ENCODE results near the gene DNAJC30. TPM values are rescaled to one million over a fixed set of nuclear protein-coding genes. Genes with fewer than 3 reads are reported as not detected.

Gene DNAJC30
- total and polyA plus RNA-seq, 4 donors: 2.1 to 8.7 (median 4.8) TPM

DNA sequence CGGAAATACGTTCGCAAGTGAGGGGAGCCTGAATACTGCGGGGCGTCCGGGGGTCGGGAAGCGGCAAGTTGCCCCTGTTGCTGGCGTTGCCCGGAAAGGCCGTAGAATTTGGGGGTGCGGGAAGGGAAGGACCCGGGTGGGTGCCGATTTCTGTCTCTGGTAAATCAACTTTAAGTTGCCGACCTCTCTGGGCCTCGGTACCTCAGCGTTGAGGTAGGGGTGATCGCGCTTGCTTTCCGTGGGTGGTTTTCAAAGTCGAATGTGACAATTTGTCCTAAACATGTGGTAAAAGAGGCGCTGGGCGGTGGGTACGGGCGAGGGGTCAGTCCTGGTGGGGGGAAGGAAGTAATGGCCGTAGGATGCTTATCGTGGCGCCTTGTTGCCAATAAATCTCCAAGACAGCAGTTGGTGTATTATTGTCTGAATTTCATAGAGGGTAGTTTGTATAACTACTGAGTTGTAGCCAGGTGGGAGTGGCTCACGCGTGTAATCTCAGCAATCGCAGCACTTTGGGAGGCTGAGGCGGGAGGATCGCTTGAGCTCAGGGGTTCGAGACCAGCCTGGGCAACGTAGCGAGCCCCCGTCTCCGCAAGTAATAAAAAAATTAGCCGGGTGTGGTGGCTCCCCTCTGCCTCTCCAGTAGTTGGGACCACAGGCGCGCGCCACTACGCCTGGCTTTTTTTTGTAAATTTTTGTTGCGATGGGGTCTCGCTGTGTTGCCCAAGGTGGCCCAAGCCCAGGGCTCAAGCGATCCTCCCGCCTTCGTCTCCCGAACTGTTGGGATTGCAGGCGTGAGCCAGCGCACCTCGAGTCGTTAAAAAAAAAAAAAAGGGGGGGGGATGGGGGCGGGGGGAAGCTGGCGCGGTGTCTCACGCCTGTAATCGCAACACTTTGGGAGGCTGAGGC is 788 bp upstream of the DNAJC30 start:
- H3K27me3 ChIP-seq (ENCODE audit: control insufficient read depth in 4 of 4, insufficient read depth in 4 of 4, low read length in 3 of 4): no peaks in the 10 kb centered on the region
- peak overlapping the region; percentile 88 to 98 (median 90) for H3K4me3 ChIP-seq (ENCODE audit: low read depth in 1 of 3, low read length in 3 of 3)
- H3K27ac ChIP-seq (ENCODE audit: low read depth in 1 of 2, low read length in 2 of 2): peak overlapping the region; percentile 40 to 67
- TF ChIP-seq RAD21 (IDR thresholded peaks at IDR 0.05) (no peak), HNF4G (IDR thresholded peaks at IDR 0.05) (no peak), FOXA2 (IDR thresholded peaks at IDR 0.05) (no peak), NR2F2 (IDR thresholded peaks at IDR 0.05) (no peak), YY1 (IDR thresholded peaks at IDR 0.05) (no peak), HNF4A (conservative IDR thresholded peaks at IDR 0.05) (no peak), JUND (IDR thresholded peaks at IDR 0.05) (no peak), SP1 (IDR thresholded peaks at IDR 0.05) (no peak), FOXA1 (IDR thresholded peaks at IDR 0.05) (no peak), MAX (IDR thresholded peaks at IDR 0.05) (no peak), TAF1 (conservative IDR thresholded peaks at IDR 0.05) (no peak), EGR1 (IDR thresholded peaks at IDR 0.05; ENCODE audit: low read depth in 2 of 2) (no peak), RXRA (IDR thresholded peaks at IDR 0.05) (no peak), GABPA (IDR thresholded peaks at IDR 0.05 in 1 of 2, conservative IDR thresholded peaks at IDR 0.05 in 1 of 2) (no peak), CTCF (IDR thresholded peaks at IDR 0.05; ENCODE audit: low read depth, low read length, missing input control) (no peak)
- TF ChIP-seq, protein P1, sequence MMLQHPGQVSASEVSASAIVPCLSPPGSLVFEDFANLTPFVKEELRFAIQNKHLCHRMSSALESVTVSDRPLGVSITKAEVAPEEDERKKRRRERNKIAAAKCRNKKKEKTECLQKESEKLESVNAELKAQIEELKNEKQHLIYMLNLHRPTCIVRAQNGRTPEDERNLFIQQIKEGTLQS (IDR thresholded peaks at IDR 0.05): no peak
- TF ChIP-seq, protein P2, sequence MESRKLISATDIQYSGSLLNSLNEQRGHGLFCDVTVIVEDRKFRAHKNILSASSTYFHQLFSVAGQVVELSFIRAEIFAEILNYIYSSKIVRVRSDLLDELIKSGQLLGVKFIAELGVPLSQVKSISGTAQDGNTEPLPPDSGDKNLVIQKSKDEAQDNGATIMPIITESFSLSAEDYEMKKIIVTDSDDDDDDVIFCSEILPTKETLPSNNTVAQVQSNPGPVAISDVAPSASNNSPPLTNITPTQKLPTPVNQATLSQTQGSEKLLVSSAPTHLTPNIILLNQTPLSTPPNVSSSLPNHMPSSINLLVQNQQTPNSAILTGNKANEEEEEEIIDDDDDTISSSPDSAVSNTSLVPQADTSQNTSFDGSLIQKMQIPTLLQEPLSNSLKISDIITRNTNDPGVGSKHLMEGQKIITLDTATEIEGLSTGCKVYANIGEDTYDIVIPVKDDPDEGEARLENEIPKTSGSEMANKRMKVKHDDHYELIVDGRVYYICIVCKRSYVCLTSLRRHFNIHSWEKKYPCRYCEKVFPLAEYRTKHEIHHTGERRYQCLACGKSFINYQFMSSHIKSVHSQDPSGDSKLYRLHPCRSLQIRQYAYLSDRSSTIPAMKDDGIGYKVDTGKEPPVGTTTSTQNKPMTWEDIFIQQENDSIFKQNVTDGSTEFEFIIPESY (IDR thresholded peaks at IDR 0.05): no peak
- TF ChIP-seq, protein P3, sequence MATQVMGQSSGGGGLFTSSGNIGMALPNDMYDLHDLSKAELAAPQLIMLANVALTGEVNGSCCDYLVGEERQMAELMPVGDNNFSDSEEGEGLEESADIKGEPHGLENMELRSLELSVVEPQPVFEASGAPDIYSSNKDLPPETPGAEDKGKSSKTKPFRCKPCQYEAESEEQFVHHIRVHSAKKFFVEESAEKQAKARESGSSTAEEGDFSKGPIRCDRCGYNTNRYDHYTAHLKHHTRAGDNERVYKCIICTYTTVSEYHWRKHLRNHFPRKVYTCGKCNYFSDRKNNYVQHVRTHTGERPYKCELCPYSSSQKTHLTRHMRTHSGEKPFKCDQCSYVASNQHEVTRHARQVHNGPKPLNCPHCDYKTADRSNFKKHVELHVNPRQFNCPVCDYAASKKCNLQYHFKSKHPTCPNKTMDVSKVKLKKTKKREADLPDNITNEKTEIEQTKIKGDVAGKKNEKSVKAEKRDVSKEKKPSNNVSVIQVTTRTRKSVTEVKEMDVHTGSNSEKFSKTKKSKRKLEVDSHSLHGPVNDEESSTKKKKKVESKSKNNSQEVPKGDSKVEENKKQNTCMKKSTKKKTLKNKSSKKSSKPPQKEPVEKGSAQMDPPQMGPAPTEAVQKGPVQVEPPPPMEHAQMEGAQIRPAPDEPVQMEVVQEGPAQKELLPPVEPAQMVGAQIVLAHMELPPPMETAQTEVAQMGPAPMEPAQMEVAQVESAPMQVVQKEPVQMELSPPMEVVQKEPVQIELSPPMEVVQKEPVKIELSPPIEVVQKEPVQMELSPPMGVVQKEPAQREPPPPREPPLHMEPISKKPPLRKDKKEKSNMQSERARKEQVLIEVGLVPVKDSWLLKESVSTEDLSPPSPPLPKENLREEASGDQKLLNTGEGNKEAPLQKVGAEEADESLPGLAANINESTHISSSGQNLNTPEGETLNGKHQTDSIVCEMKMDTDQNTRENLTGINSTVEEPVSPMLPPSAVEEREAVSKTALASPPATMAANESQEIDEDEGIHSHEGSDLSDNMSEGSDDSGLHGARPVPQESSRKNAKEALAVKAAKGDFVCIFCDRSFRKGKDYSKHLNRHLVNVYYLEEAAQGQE (IDR thresholded peaks at IDR 0.05): no peak
- peaks cover 0 to 13% (median 5%) of the 10 kb centered on the region in 4 donors for H3K36me3 ChIP-seq (ENCODE audit: control insufficient read depth in 4 of 4, insufficient read depth in 3 of 4, low read depth in 1 of 4, low read length in 3 of 4)
- H3K4me1 ChIP-seq (ENCODE audit: control insufficient read depth in 4 of 4, insufficient read depth in 4 of 4, low read length in 3 of 4): peaks cover 21 to 38% (median 34%) of the 10 kb centered on the region in 4 donors
- no peaks in the 10 kb centered on the region for H3K9me3 ChIP-seq (ENCODE audit: control insufficient read depth in 4 of 4, low read length in 3 of 4)
- H3K9ac ChIP-seq (ENCODE audit: low read depth in 1 of 2, low read length in 2 of 2): peak overlapping the region; percentile 43 to 95
- no peak for DNase-seq (ENCODE audit: low spot score)
- 30% methylated on average over 58 of the region's 58 CpGs for WGBS

Data from liver (tissue), 9 donors.